HT1080 (cell line): ENCODE results near the gene THBS3. TPM values are rescaled to one million over a fixed set of nuclear protein-coding genes. Genes with fewer than 3 reads are reported as not detected.
"Not testable (repeated sequence)": the region's sequence is repeated elsewhere in the genome, so short reads cannot be mapped to it uniquely, and the experiment has no call there.

Experiments
- DNase-seq: peaks from one replicate; pipeline ENCODE4 v3.0.0-alpha.2; 2015; ENCODE audit warnings: low read depth
- small RNA-seq: library from RNA; depleted of rRNA; stranded (forward); fragments of <200 nt; gene quantifications from one replicate; pipeline ENCODE3, GENCODE V24; 2014
- total RNA-seq: library from RNA; depleted of rRNA; stranded (reverse); fragments of >200 nt; shearing (Covaris generic); gene quantifications from 2 replicates; pipeline ENCODE4 v1.2.3, GENCODE V29; 2014; rRNA removed

THBS3 gene
- total RNA-seq, 1 experiment from 2014 or later: 3.1 TPM

GRCh38 chr1:155160128-155160527, 47.6 kb downstream of the THBS3 start:
- no peak for DNase-seq

- no peak for DNase-seq
Observed at GRCh38 chr1:155158991-155159390, 48.7 kb downstream of the THBS3 start.

- DNase-seq: not testable (repeated sequence)
Observed at GRCh38 chr1:155155996-155156643, 51.6 kb downstream of the THBS3 start.

Small RNA genes within 50 kb of the gene (small RNA-seq; reads per million reads assigned to genes)
- gene HMGN2P18: not detected

Other genes starting within 250 kb of the THBS3 start
- 26.3 and 32.4 TPM in 2 replicates for gene PYGO2, start 246.1 kb downstream of the THBS3 start, total RNA-seq
- gene SHC1, start 237.2 kb downstream of the THBS3 start, total RNA-seq: 126 and 173 TPM in 2 replicates
- gene CKS1B, start 233.2 kb downstream of the THBS3 start, total RNA-seq: 210 and 222 TPM in 2 replicates
- 49.5 and 50.0 TPM in 2 replicates for gene FLAD1, start 224.6 kb downstream of the THBS3 start, total RNA-seq
- 0.64 TPM in 1 of 2 replicates, not detected in the other for gene LENEP, start 214.3 kb downstream of the THBS3 start, total RNA-seq
- gene ZBTB7B, start 205.1 kb downstream of the THBS3 start, total RNA-seq: 18.9 and 22.2 TPM in 2 replicates
- 0.03 TPM in 1 of 2 replicates, not detected in the other for gene DCST2, start 174.1 kb downstream of the THBS3 start, total RNA-seq
- gene DCST1, start 174.1 kb downstream of the THBS3 start, total RNA-seq: 0.17 TPM in 1 of 2 replicates, not detected in the other
- gene ADAM15, start 156.6 kb downstream of the THBS3 start, total RNA-seq: 198 and 262 TPM in 2 replicates
- 8.4 and 11.0 TPM in 2 replicates for gene EFNA4, start 144.2 kb downstream of the THBS3 start, total RNA-seq
- 3.3 and 7.0 TPM in 2 replicates for gene EFNA3, start 129.1 kb downstream of the THBS3 start, total RNA-seq
- gene EFNA1, start 80.0 kb downstream of the THBS3 start, total RNA-seq: 1.4 and 3.6 TPM in 2 replicates
- gene SLC50A1, start 72.0 kb downstream of the THBS3 start, total RNA-seq: 36.9 and 42.2 TPM in 2 replicates
- 36.0 and 42.9 TPM in 2 replicates for gene DPM3, start 67.4 kb downstream of the THBS3 start, total RNA-seq
- 126 and 170 TPM in 2 replicates for gene KRTCAP2, start 34.6 kb downstream of the THBS3 start, total RNA-seq
- 3.1 and 4.1 TPM in 2 replicates for gene TRIM46, start 34.0 kb downstream of the THBS3 start, total RNA-seq
- 50.0 and 54.0 TPM in 2 replicates for gene MTX1, start 798 bp upstream of the THBS3 start, total RNA-seq
- 7.7 and 15.3 TPM in 2 replicates for gene ENTREP3, start 47.6 kb upstream of the THBS3 start, total RNA-seq
- gene SCAMP3, start 54.5 kb upstream of the THBS3 start, total RNA-seq: 124 and 158 TPM in 2 replicates
- gene CLK2, start 65.6 kb upstream of the THBS3 start, total RNA-seq: 19.1 and 26.0 TPM in 2 replicates
- gene HCN3, start 69.6 kb upstream of the THBS3 start, total RNA-seq: 0.84 and 1.1 TPM in 2 replicates
- gene PKLR, start 93.5 kb upstream of the THBS3 start, total RNA-seq: not detected in 2 replicates
- 233 and 262 TPM in 2 replicates for gene FDPS, start 101.0 kb upstream of the THBS3 start, total RNA-seq
- gene RUSC1, start 113.0 kb upstream of the THBS3 start, total RNA-seq: 40.1 and 46.7 TPM in 2 replicates